GM18505 (cell line): ENCODE data around the gene ENPP4.
"Not testable (repeated sequence)": the region's sequence is repeated elsewhere in the genome, so short reads cannot be mapped to it uniquely, and the experiment has no call there.

Experiments used
- ATAC-seq: cut with Tn5 transposase; IDR thresholded peaks from one replicate; pipeline ENCODE4 v1.9.1; 2021; ENCODE audit not compliant: unreplicated experiment
- POLR2A ChIP-seq: IDR thresholded peaks from 4 replicates; pipeline ENCODE4 v1.6.1; 2011; ENCODE audit warnings: borderline replicate concordance; ENCODE audit not compliant: insufficient read depth, insufficient read length; ENCODE audit errors: extremely low read depth

ENPP4 gene

GRCh38 chr6:46144270-46144669, 14.5 kb downstream of the ENPP4 start:
- TF ChIP-seq POLR2A, result no peak
- ATAC-seq, result no peak

GRCh38 chr6:46149066-46149465, 19.3 kb downstream of the ENPP4 start:
- not testable (repeated sequence) for ATAC-seq

- TF ChIP-seq POLR2A, result no peak
- no peak for ATAC-seq
Measured at GRCh38 chr6:46156701-46157100, 26.9 kb downstream of the ENPP4 start.

- no peak for TF ChIP-seq POLR2A
- no peak for ATAC-seq
Measured at GRCh38 chr6:46159229-46159628, 29.4 kb downstream of the ENPP4 start.

- ATAC-seq, result no peak
- no peak for TF ChIP-seq POLR2A
Measured at GRCh38 chr6:46160102-46160501, 30.3 kb downstream of the ENPP4 start.

- TF ChIP-seq POLR2A, result no peak
- peak; percentile 97 for ATAC-seq
Measured at GRCh38 chr6:46170357-46171289, 40.8 kb downstream of the ENPP4 start, which contains the start of gene ENPP5. Gene ENPP5 (minus strand): TSS chr6:46170980. CDS start chr6:46168262, 2,718 bp downstream.

- no peak for ATAC-seq
- TF ChIP-seq POLR2A, result no peak
Measured at GRCh38 chr6:46172176-46172575, 42.4 kb downstream of the ENPP4 start.

- ATAC-seq, result no peak
- TF ChIP-seq POLR2A, result no peak
Measured at GRCh38 chr6:46174904-46175303, 45.1 kb downstream of the ENPP4 start.

GRCh38 chr6:46175446-46175845, 45.7 kb downstream of the ENPP4 start:
- no peak for TF ChIP-seq POLR2A
- peak; percentile 63 for ATAC-seq

- TF ChIP-seq POLR2A, result no peak
- no peak for ATAC-seq
Measured at GRCh38 chr6:46175976-46176375, 46.2 kb downstream of the ENPP4 start.

- no peak for ATAC-seq
- TF ChIP-seq POLR2A, result no peak
Measured at GRCh38 chr6:46184114-46184513, 54.3 kb downstream of the ENPP4 start.

GRCh38 chr6:46186583-46186982, 56.8 kb downstream of the ENPP4 start:
- ATAC-seq, result no peak

GRCh38 chr6:46189726-46190125, 59.9 kb downstream of the ENPP4 start:
- no peak for ATAC-seq

More at GRCh38 chr6:46186583-46186982, 56.8 kb downstream of the ENPP4 start:
- no peak for TF ChIP-seq POLR2A

GRCh38 chr6:46190889-46191288, 61.1 kb downstream of the ENPP4 start:
- TF ChIP-seq POLR2A, result no peak
- no peak for ATAC-seq

More at GRCh38 chr6:46189726-46190125, 59.9 kb downstream of the ENPP4 start:
- TF ChIP-seq POLR2A, result no peak
